GM19455 (cell line): ENCODE data around the gene PFKP.

Experiments
- ATAC-seq: cut with Tn5 transposase; IDR thresholded peaks from one replicate; pipeline ENCODE4 v1.9.1; 2021; ENCODE audit not compliant: unreplicated experiment

The PFKP gene

GRCh38 chr10:3068968-3069737 is 1.8 kb downstream of the PFKP start:
- ATAC-seq = peak; percentile 36

- ATAC-seq = no peak
These were observed 2.5 kb downstream of the PFKP start for GRCh38 chr10:3069876-3070275.

- no peak for ATAC-seq
These were observed 4.3 kb downstream of the PFKP start for GRCh38 chr10:3071405-3072198.

GRCh38 chr10:3072641-3073360 is 5.5 kb downstream of the PFKP start:
- no peak for ATAC-seq

GRCh38 chr10:3074145-3074665 is 6.9 kb downstream of the PFKP start:
- no peak for ATAC-seq

- no peak for ATAC-seq
These were observed 7.7 kb downstream of the PFKP start for GRCh38 chr10:3074985-3075600.

GRCh38 chr10:3076138-3076537 is 8.8 kb downstream of the PFKP start:
- ATAC-seq = no peak

GRCh38 chr10:3077509-3077908 is 10.2 kb downstream of the PFKP start:
- no peak for ATAC-seq

- no peak for ATAC-seq
These were observed 10.7 kb downstream of the PFKP start for GRCh38 chr10:3077940-3078630.

- ATAC-seq = no peak
These were observed 14.1 kb downstream of the PFKP start for GRCh38 chr10:3081383-3081981.

- ATAC-seq = no peak
These were observed 14.9 kb downstream of the PFKP start for GRCh38 chr10:3082290-3082689.

GRCh38 chr10:3085785-3086567 is 18.6 kb downstream of the PFKP start:
- no peak for ATAC-seq

- no peak for ATAC-seq
These were observed 23.0 kb downstream of the PFKP start for GRCh38 chr10:3090388-3090787.

- ATAC-seq = peak; percentile 59
These were observed 23.8 kb downstream of the PFKP start for GRCh38 chr10:3090914-3091787.

- no peak for ATAC-seq
These were observed 24.6 kb downstream of the PFKP start for GRCh38 chr10:3091921-3092320.

- ATAC-seq = no peak
These were observed 26.6 kb downstream of the PFKP start for GRCh38 chr10:3093996-3094395.

- no peak for ATAC-seq
These were observed 27.3 kb downstream of the PFKP start for GRCh38 chr10:3094609-3095036.
